GM10847 (cell line): ENCODE results near the gene RGMA.

Experiments used
- POLR2A ChIP-seq: IDR thresholded peaks from 2 replicates; pipeline ENCODE4 v1.6.1; 2011; ENCODE audit not compliant: insufficient read length; ENCODE audit errors: extremely low read depth

Gene RGMA

GRCh38 chr15:93088981-93089726 lies at the start of gene RGMA:
RGMA (minus strand) TSS chr15:93089211; CDS start chr15:93088932, 279 bp downstream.
- TF ChIP-seq POLR2A = no peak

GRCh38 chr15:93136606-93137005 lies 47.6 kb upstream of the RGMA start:
- TF ChIP-seq POLR2A = no peak

GRCh38 chr15:93135997-93136397 lies 47.0 kb upstream of the RGMA start:
- TF ChIP-seq POLR2A = no peak

GRCh38 chr15:93135459-93135858 lies 46.4 kb upstream of the RGMA start:
- no peak for TF ChIP-seq POLR2A

DNA sequence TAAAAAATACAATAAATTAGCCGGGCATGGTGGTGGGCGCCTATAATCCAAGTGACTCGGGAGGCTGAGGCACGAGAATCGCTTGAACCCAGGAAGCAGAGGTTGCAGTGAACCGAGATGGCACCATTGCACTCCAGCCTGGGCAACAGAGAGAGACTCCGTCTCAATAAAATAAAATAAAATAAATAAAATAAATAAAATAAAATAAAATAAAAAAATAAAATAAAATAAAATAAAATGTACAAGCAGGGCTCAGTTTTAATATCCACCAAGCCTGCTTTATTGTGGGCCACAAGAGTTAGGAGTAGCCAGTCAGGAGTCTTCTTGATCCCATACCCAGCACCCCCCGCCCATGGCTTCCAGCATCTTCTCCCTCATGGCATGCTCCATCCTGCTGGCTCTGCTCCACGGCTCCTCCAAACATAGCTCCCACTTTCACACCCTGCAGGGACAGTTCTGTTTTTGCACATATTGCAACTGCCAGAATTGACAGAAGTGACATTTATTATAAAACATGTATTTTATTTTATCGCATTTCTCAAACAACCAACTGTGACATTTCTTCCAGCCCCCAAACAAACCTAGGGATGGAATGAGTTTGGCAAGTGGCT lies 42.6 kb upstream of the RGMA start:
- no peak for TF ChIP-seq POLR2A

DNA sequence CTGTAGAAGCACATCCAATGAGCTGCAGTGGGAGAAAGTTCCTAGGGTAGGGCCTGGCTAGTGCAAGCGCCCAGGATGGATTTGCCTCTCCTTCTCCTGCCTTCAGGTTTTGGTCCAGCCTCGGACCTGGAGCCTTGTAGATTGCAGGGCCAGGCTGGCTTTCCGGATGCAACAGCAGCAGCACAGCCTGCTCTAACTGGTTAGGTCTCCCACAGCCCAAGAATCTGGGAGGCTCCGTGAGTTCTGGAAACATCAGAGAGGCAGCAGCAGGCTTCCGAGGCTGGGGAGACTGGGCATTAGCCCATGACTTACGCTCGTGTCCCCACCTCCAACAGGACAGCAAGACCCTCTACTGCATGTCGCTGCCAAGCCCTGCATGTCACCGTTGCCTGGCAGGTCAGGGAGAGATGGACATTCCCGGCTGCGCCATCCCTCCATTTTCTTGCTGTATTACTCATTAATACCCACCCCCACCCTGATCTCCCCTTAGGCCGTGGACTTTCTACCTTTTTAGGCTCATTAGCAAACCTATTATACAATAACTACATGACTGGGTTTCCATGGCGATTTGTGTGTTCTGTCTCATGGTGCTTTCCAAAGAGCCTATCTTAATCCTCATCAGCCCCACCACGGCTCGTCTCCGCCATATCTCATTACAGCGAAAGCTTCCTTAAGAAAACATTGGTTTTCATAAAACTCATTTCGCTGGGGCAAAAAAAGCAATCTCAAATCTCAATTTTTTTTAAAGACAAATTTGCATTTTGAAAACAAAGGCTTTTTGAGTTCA lies 40.9 kb upstream of the RGMA start:
- TF ChIP-seq POLR2A = no peak

DNA sequence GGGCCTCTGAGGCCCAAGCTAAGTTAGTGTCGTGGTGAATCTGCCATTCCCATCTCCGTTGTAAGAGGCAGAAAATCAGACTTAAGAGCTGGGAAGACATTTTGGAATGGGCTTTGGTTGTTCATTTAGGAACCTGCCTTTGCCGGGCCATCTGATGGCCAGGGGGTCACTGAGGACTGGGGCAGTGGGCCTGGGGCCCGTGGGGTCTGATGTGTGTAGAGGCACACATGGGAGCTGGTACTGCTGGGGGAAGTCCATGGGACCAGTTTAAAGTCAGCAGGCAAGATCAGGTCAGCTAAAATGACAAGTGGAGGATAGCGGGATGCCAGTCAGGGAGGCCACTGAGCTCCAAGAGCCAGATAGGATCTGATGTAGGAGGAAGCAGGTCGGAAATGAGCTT lies 38.3 kb upstream of the RGMA start:
- no peak for TF ChIP-seq POLR2A

GRCh38 chr15:93126599-93126998 lies 37.6 kb upstream of the RGMA start:
- TF ChIP-seq POLR2A = no peak

GRCh38 chr15:93126148-93126547 lies 37.1 kb upstream of the RGMA start:
- TF ChIP-seq POLR2A = no peak

- TF ChIP-seq POLR2A = no peak
These were observed 35.1 kb upstream of the RGMA start for GRCh38 chr15:93124126-93124525.

GRCh38 chr15:93121973-93122910 lies 33.2 kb upstream of the RGMA start:
- TF ChIP-seq POLR2A = no peak

DNA sequence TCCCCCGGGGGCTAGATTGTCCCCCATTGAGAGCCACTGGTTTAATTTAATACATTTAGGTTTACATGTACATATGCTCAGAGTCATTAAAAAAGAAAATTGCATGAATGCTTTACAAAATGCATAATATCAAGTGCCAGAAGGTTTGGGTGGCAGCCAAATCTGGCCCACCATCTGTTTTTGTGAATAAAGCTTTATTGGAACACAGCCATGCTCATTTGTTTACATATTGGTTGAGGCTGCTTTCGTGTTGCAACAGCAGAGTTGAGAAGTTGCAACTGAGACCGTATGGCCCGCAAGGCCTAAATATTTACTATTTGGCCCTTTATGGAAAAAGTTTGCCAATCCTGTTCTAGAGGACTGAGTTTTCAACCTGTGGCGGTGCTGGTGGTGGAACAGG lies 32.1 kb upstream of the RGMA start:
- TF ChIP-seq POLR2A = no peak

DNA sequence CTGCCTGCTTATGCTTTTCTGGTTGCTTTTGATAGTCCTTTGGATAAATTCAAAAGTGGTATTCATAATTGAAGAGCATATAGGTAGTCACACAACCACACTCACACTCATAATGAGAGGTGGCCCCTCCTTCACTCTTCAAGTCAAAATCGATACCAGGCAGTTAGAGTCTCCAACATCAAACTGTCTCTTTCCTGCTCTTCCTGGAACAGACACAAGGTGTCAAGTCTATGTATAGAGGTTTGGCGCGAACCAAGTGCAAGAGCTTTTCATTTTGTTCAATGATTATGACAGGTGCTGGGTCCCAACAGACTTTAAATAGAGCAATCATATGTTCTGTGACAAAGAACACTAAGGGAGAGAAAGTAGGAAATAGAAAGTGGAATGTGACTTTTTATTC lies 29.9 kb upstream of the RGMA start:
- no peak for TF ChIP-seq POLR2A

GRCh38 chr15:93111451-93111850 lies 22.4 kb upstream of the RGMA start:
- TF ChIP-seq POLR2A = no peak

DNA sequence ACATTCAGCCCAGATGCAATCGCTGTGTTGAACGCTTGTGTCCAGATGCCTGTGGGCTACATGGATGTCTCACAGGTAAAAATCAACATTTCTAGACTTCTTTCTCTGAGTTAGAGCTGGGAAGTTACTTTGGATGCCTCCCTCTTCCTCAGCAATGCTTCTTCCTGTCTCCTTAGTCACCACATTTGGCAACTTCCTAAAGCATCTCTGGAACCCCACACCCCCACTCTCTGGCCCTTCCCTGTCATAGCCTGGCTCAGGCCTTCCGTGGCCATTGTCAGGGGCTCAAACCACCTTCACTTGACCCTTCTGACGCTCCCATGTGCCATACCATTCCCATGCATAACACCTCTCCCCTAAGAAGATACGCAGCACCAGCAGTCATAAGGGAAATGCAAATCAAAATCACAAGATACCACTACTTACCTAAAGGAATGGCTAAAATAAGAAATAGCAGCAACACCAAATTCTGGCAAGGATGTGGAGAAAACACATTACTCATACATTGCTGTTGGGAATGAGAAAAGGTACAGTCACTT lies 21.6 kb upstream of the RGMA start:
- TF ChIP-seq POLR2A = no peak
